K562 (cell line): ENCODE results near the gene TEKT2. TPM values are rescaled to one million over a fixed set of nuclear protein-coding genes. Genes with fewer than 3 reads are reported as not detected.
A peak's percentile ranks its signal among the peaks of the same experiment; 100 is the strongest.

Source experiments
- ATAC-seq: fragments of 200-7000 bp; cut with Tn5 transposase; 3 replicates; pipeline ENCODE4 v1.9.1; 2020; ENCODE audit warnings: moderate library complexity
- BruUV-seq: library from RNA; stranded (reverse); fragments of 400-500 nt; replicated peaks from 2 replicates; lab custom pipeline; 2021; lab: Mats Ljungman, UMichigan
- CTCF ChIA-PET: fragments of 300-600 bp; formaldehyde crosslinking; extraction: SDS; loops from one replicate; lab custom pipeline; 2021; ENCODE audit warnings: low intra/inter-chr PET ratio; lab: Yijun Ruan, JAX
- POLR2A ChIA-PET: fragments of 300-600, 350-650 bp; sonication (Branson Sonifier 250); formaldehyde crosslinking; extraction: SDS; loops from one replicate; lab custom pipeline; 2021; ENCODE audit warnings: antibody characterized with exemption, inconsistent platforms; lab: Yijun Ruan, JAX
- DNase-seq, 4 experiments: peaks; one replicate each; pipeline versions ENCODE4 v3.0.0 to v3.0.0-alpha.2; 2011 to 2018; ENCODE audit warnings: low spot score in 3 of 4, mixed read lengths in 3 of 4; ENCODE audit errors: extremely low read depth in 1 of 4
- FAIRE-seq: peaks from 2 replicates; lab custom pipeline; 2011; peaks lifted over from hg19 to GRCh38; lab: Jason Lieb, UNC
- H2AFZ ChIP-seq: 2 replicates; pipeline ENCODE4 v1.6.0; 2011; ENCODE audit warnings: low read depth, low read length, control low read depth, inconsistent platforms
- H3K27ac ChIP-seq: fragments of 200-600 bp; 3 replicates; pipeline ENCODE4 v1.8.0; 2011; ENCODE audit warnings: low read depth, mild to moderate bottlenecking, control low read depth, inconsistent platforms, low read length, moderate library complexity, mixed read lengths; ENCODE audit errors: extremely low read depth
- H3K27me3 ChIP-seq, 2 experiments: fragments of 300-600 bp in 1 of 2; 2 replicates in 1 of 2; 3 replicates in 1 of 2; pipeline versions ENCODE4 v1.6.0 to v1.8.0; 2011; ENCODE audit warnings: inconsistent platforms in 2 of 2, low read length in 2 of 2, mild to moderate bottlenecking in 1 of 2, mixed read lengths in 1 of 2, moderate library complexity in 1 of 2; ENCODE audit not compliant: control insufficient read depth in 2 of 2, insufficient read depth in 2 of 2
- H3K36me3 ChIP-seq: fragments of 300-600 bp; 3 replicates; pipeline ENCODE4 v1.8.0; 2011; ENCODE audit warnings: mild to moderate bottlenecking, low read length, inconsistent platforms; ENCODE audit not compliant: control insufficient read depth, insufficient read depth
- H3K4me1 ChIP-seq, 2 experiments: fragments of 200-600 bp in 1 of 2; replicated peaks in 1 of 2; 2 replicates in 1 of 2; 3 replicates in 1 of 2; pipeline versions ENCODE4 v1.5.1 to v1.8.0; 2011; ENCODE audit warnings: inconsistent platforms in 2 of 2, low read length in 2 of 2, mild to moderate bottlenecking in 1 of 2, mixed read lengths in 1 of 2, moderate library complexity in 1 of 2; ENCODE audit not compliant: control insufficient read depth in 2 of 2, insufficient read depth in 2 of 2
- H3K4me2 ChIP-seq: 2 replicates; pipeline ENCODE4 v1.6.1; 2011; ENCODE audit warnings: low read length, control low read depth, inconsistent platforms, mixed read lengths; ENCODE audit not compliant: insufficient read depth
- H3K4me3 ChIP-seq: fragments of 200-600 bp; sonication (generic), shearing (Covaris generic); 2 replicates; pipeline ENCODE4 v1.5.1; 2016; ENCODE audit warnings: control low read depth, inconsistent platforms
- H3K79me2 ChIP-seq: fragments of 200-600 bp; 3 replicates; pipeline ENCODE4 v1.8.0; 2011; ENCODE audit warnings: low read length, inconsistent platforms; ENCODE audit not compliant: control insufficient read depth, insufficient read depth
- H3K9ac ChIP-seq, 2 experiments: 2 replicates each; pipeline versions ENCODE4 v1.6.0 to v1.6.1; 2011; ENCODE audit warnings: low read depth in 2 of 2, low read length in 2 of 2, control low read depth in 1 of 2, inconsistent platforms in 1 of 2, mild to moderate bottlenecking in 1 of 2, mixed read lengths in 1 of 2; ENCODE audit not compliant: insufficient read depth in 1 of 2
- H3K9me1 ChIP-seq: one replicate; pipeline ENCODE4 v1.6.0; 2011; ENCODE audit warnings: inconsistent platforms, mild to moderate bottlenecking, low read length, moderate library complexity; ENCODE audit not compliant: control insufficient read depth, insufficient read depth
- H3K9me3 ChIP-seq: replicated peaks from 2 replicates; pipeline ENCODE4 v1.5.1; 2011; ENCODE audit warnings: low read depth, low read length, inconsistent platforms; ENCODE audit not compliant: control insufficient read depth, insufficient read depth
- H4K20me1 ChIP-seq: replicated peaks from 2 replicates; pipeline ENCODE4 v1.6.1; 2011; ENCODE audit warnings: low read length, inconsistent platforms, mixed read lengths; ENCODE audit not compliant: control insufficient read depth, insufficient read depth
- CBFB ChIP-seq: sonication (generic); formaldehyde crosslinking; IDR thresholded peaks from 2 replicates; pipeline ENCODE4 v1.4.0; 2020; ENCODE audit warnings: mild to moderate bottlenecking, missing genetic modification reagents
- ELF4 ChIP-seq: fragments of 450-650 bp; formaldehyde crosslinking; IDR thresholded peaks from 2 replicates; pipeline ENCODE4 v1.4.0; 2022; ENCODE audit warnings: missing genetic modification characterization
- FOXA1 ChIP-seq: fragments of 450-650 bp; IDR thresholded peaks from 2 replicates; pipeline ENCODE4 v1.6.1; 2016; ENCODE audit warnings: mild to moderate bottlenecking, borderline replicate concordance
- HDAC1 ChIP-seq, 2 experiments: fragments of 450-650 bp; IDR thresholded peaks; 2 replicates each; pipeline ENCODE4 v1.6.1; 2016 to 2017; ENCODE audit warnings: inconsistent platforms in 1 of 2, mild to moderate bottlenecking in 1 of 2, moderate library complexity in 1 of 2
- KDM1A ChIP-seq, 2 experiments: fragments of 450-650 bp; IDR thresholded peaks; 2 replicates each; pipeline ENCODE4 v1.6.1; 2016; ENCODE audit warnings: mild to moderate bottlenecking in 2 of 2
- MYNN ChIP-seq, 2 experiments: sonication (generic); formaldehyde crosslinking in 1 of 2; IDR thresholded peaks; 2 replicates each; pipeline versions ENCODE4 v1.5.0 to v1.6.1; 2016 to 2020; ENCODE audit warnings: antibody characterized with exemption in 1 of 2, missing genetic modification reagents in 1 of 2
- PHF20 ChIP-seq: fragments of 450-650 bp; IDR thresholded peaks from 2 replicates; pipeline ENCODE4 v1.6.1; 2018; ENCODE audit not compliant: partially characterized antibody
- POLR2AphosphoS5 ChIP-seq: IDR thresholded peaks from 2 replicates; pipeline ENCODE4 v1.6.1; 2011; ENCODE audit warnings: mild to moderate bottlenecking, low read depth, low read length, moderate library complexity; ENCODE audit not compliant: control insufficient read depth, insufficient read depth
- TARDBP ChIP-seq: fragments of 450-650 bp; IDR thresholded peaks from 2 replicates; pipeline ENCODE4 v1.6.1; 2016
- TRIM24 ChIP-seq, 2 experiments: fragments of 450-650 bp; IDR thresholded peaks; 2 replicates each; pipeline ENCODE4 v1.6.1; 2016
- ZBTB33 ChIP-seq: sonication (generic); formaldehyde crosslinking; IDR thresholded peaks from 2 replicates; pipeline ENCODE4 v1.8.1; 2023; ENCODE audit warnings: mild to moderate bottlenecking, missing genetic modification reagents
- ZKSCAN3 ChIP-seq: fragments of 250-450 bp; sonication (Bioruptor Pico); IDR thresholded peaks from 2 replicates; pipeline ENCODE4 v1.4.0; 2020
- ZNF644 ChIP-seq: fragments of 200-800 bp; sonication (Bioruptor generic); IDR thresholded peaks from 2 replicates; pipeline ENCODE4 v1.6.1; 2016; ENCODE audit warnings: low read depth, missing genetic modification characterization, missing compliant biosample characterization
- WGBS: fragments of 100-300 bp; shearing (Covaris generic); methylation state at CpG from one replicate; pipeline ENCODE4 v1.1.6; 2016; ENCODE audit warnings: low coverage, mixed read lengths; ENCODE audit not compliant: insufficient coverage; ENCODE audit errors: missing lambda C conversion rate; 5-methylcytosine and 5-hydroxymethylcytosine counted together
- in situ Hi-C: fragments of 300-500 bp; cut with MboI; formaldehyde crosslinking; loops from 4 replicates; pipeline ENCODE4 v1.15.0; 2018; ENCODE audit warnings: inconsistent platforms, mixed read lengths
- intact Hi-C: fragments of 100-400 bp; cut with micrococcal nuclease; formaldehyde crosslinking; loops from 2 replicates; pipeline ENCODE4 v1.14.2; 2022
- polyA plus RNA-seq, 8 experiments: library from polyadenylated mRNA; depleted of rRNA in 4 of 8; stranded (reverse) in 5 of 8; unstranded in 3 of 8; fragments of >200 nt; fragmentation: Nextera tagmentation in 2 of 8; fragmentation: Illumina TruSeq in 1 of 8; extraction: Ambion mirVana in 2 of 8; extraction: Trizol in 1 of 8; gene quantifications; 2 replicates each; pipeline versions ENCODE4 v1.2.1 to v1.2.3, GENCODE V29; 2011 to 2014; ENCODE audit warnings: inconsistent platforms in 1 of 8, missing spikeins in 1 of 8
- total RNA-seq, 7 experiments: library from RNA; depleted of rRNA in 6 of 7; stranded (reverse); fragments of >200 nt in 6 of 7; fragmentation: Illumina TruSeq in 2 of 7; extraction: Trizol in 2 of 7; gene quantifications; 2 replicates each; pipeline versions ENCODE4 v1.2.1 to v1.2.3, GENCODE V29; 2011 to 2021; ENCODE audit warnings: low replicate concordance in 1 of 7
- TF ChIP-seq, protein P1 (sequence below): fragments of 250-450 bp; sonication (Bioruptor Pico); IDR thresholded peaks from 2 replicates; pipeline ENCODE4 v1.8.0; 2021; ENCODE audit warnings: moderate library complexity, mild to moderate bottlenecking, inconsistent platforms
- TF ChIP-seq, protein P2 (sequence below), 2 experiments: fragments of 450-650 bp; IDR thresholded peaks; 2 replicates each; pipeline ENCODE4 v1.6.1; 2016

TEKT2 gene
- total and polyA plus RNA-seq, 9 of the 15 experiments (the other 6 are each of a cell fraction or from before 2014, with no cell fraction given), result 0.06 to 0.94 (median 0.30) TPM; not detected in 1

DNA sequence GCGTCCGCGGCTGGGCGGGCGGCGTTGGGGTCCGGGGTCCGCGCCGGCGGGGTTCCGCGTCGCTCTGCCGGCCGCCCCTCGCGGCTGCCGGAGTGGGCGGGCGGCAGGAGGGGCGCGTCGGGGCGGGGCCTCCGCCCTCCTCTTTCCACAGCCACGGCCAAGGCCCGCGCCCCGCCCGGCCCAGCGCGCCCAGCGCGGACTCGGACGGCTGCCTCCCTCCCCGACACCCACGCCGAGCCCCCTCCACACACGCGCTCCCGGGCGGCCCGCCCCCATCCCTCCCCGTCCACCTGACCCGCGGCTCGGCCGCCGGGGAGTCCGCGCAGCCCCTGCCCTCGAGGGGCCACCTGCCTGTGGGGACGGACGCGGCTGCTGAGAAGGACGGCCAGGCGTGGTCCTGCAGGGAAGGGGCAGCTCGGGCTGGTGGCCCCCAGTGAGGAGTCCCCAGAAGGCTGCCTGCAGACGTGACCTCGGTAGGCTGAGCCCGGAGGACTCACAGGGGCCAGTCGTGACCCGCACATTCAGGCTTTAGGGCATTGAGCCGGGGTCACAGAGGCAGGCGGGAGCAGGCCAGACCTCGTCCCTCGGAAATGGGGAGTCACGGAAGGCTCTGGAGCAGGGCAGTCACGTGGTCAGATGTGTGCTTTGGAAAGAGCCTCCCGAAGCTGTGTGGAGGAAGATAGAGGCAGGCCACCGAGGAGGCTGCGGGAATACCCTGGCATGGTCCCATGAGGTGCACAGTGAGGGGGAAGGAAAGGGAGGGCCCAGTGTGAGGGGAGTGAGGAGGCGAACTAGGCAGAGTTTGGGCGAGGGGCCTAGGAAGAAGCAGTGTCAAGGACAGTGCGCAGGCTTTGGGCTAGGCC lies 41.5 kb downstream of the TEKT2 start, which contains the start of gene COL8A2 (continued):
- 0 out of 2 replicates have a peak, but pooled peaks have one; percentile 16 for TF ChIP-seq ZBTB33 (CRISPR knock-in tag)

DNA sequence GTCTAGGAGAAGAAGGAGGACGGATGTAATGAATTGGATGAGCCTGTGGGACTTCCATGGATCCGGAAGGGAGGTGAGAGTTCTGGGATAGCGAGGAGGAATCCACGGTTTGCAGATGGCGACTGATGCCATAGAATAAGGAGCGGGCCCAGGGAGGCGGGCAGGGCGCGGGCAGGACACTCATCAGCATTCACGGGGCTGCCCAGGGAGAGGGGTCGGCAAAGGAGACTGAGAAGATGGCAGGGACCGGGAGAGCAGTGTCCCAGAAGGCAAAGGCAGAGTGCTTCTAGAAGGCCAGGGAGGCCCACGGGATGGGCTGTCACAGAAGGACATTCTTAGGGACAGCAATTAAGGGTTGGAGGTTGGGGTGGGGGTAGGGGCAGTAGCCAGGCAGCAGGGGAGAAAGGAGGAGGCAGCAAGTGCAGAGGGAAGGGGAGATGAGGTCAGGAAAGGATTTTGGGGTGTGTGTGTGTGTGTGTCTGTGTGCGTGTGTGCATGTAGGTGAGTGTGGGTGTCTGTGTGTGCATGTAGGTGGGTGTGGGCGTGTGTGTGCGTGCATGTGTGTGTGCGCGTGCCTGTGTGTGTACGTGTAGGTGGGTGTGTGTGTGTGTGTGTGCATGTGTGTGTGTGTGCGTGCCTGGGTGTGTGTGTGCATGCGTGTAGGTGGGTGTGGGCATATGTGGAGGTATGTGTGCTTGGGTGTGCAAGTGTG lies 42.3 kb downstream of the TEKT2 start:
- peak overlapping the region; percentile 65; the same call in 1 of the 2 replicates for H2AFZ ChIP-seq
- TF ChIP-seq PHF20, result peak; percentile 36
- TF ChIP-seq, protein P1, sequence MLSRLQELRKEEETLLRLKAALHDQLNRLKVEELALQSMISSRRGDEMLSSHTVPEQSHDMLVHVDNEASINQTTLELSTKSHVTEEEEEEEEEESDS (CRISPR knock-in tag), result no peak
- no peak for TF ChIP-seq ZKSCAN3 (CRISPR knock-in tag)
- TF ChIP-seq FOXA1, result no peak
- TF ChIP-seq, protein P2, sequence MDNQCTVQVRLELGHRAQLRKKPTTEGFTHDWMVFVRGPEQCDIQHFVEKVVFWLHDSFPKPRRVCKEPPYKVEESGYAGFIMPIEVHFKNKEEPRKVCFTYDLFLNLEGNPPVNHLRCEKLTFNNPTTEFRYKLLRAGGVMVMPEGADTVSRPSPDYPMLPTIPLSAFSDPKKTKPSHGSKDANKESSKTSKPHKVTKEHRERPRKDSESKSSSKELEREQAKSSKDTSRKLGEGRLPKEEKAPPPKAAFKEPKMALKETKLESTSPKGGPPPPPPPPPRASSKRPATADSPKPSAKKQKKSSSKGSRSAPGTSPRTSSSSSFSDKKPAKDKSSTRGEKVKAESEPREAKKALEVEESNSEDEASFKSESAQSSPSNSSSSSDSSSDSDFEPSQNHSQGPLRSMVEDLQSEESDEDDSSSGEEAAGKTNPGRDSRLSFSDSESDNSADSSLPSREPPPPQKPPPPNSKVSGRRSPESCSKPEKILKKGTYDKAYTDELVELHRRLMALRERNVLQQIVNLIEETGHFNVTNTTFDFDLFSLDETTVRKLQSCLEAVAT (IDR thresholded peaks at IDR 0.05), result 0 out of 4 replicates have a peak, but pooled peaks of 1 of the 2 experiments have one; percentile 37
- peak; percentile 10; the same call in 1 of the 2 replicates for TF ChIP-seq ELF4 (CRISPR knock-in tag)
- TF ChIP-seq TARDBP, result no peak
- no peak for TF ChIP-seq ZNF644 (tag)
- peak in 1 of 2 experiments; percentile 49; a peak in 1 of 4 replicates for TF ChIP-seq HDAC1 (IDR thresholded peaks at IDR 0.05)
- TF ChIP-seq TRIM24 (IDR thresholded peaks at IDR 0.05), result peak in 1 of 2 experiments; percentile 14; a peak in 1 of 4 replicates
- peak; percentile 90 for TF ChIP-seq MYNN (IDR thresholded peaks at IDR 0.05)
- TF ChIP-seq MYNN (CRISPR knock-in tag; IDR thresholded peaks at IDR 0.05), result no peak
- peak in 1 of 2 experiments; percentile 34; a peak in 1 of 4 replicates for TF ChIP-seq KDM1A (IDR thresholded peaks at IDR 0.05)
- no peak for TF ChIP-seq CBFB
- TF ChIP-seq POLR2AphosphoS5, result no peak

More for the DNA sequence above, 42.3 kb downstream of the TEKT2 start:
- H4K20me1 ChIP-seq, result no peaks in the 10 kb centered on the region
- H3K27me3 ChIP-seq, result peaks cover 0 to 10% of the 10 kb centered on the region in 2 experiments; a peak in 1 of 5 replicates
- no peaks in the 10 kb centered on the region for H3K9me3 ChIP-seq
- CTCF ChIA-PET, result interaction anchor here (1.3 kb wide), 1 partner anchor 26 kb away, joined by 5 read pairs; no protein-coding TSS in a partner anchor
- H3K27ac ChIP-seq, result no peak overlapping the region
- WGBS, result 73% methylated on average over 21 of the region's 21 CpGs
- H3K9ac ChIP-seq, result peak overlapping the region in 1 of 2 experiments; percentile 88; a peak in 1 of 4 replicates
- no TSS peak for BruUV-seq
- in situ Hi-C loops, result no loop called here
- POLR2A ChIA-PET, result no interaction called here
- H3K4me3 ChIP-seq, result no peak overlapping the region
- DNase-seq (no peak), ATAC-seq (no peak), FAIRE-seq (no peak)
- no peaks in the 10 kb centered on the region for H3K79me2 ChIP-seq
- H3K4me2 ChIP-seq, result no peak overlapping the region
- intact Hi-C loops, result no loop called here
- no peaks in the 10 kb centered on the region for H3K36me3 ChIP-seq
- peaks cover 16 to 42% of the 10 kb centered on the region in 2 experiments for H3K4me1 ChIP-seq
- H3K9me1 ChIP-seq, result no peaks in the 10 kb centered on the region
